Thyroid gland (tissue), 4 donors: ENCODE data around the gene MEOX2.

ENCODE experiments used
- CTCF ChIP-seq, 6 experiments: fragments of 200-600 bp in 3 of 6; fragments of 450-650 bp in 3 of 6; sonication (generic) in 3 of 6; IDR thresholded peaks; one replicate each; pipeline ENCODE4 v1.5.1; 2016 to 2019; ENCODE audit warnings: antibody characterized with exemption in 6 of 6, mild to moderate bottlenecking in 2 of 6, inconsistent platforms in 1 of 6, moderate library complexity in 1 of 6
- POLR2A ChIP-seq, 2 donors: fragments of 450-650 bp; IDR thresholded peaks; one replicate each; pipeline ENCODE4 v1.6.1; 2017; ENCODE audit warnings: antibody characterized with exemption in 2 of 2, mild to moderate bottlenecking in 2 of 2, moderate library complexity in 1 of 2

GRCh38 chr7:15681186-15681585, 5.3 kb downstream of the MEOX2 start:
- TF ChIP-seq CTCF (IDR thresholded peaks at IDR 0.05) (no peak), POLR2A (IDR thresholded peaks at IDR 0.05) (no peak)
